Esophagus muscularis mucosa (tissue), 4 donors: ENCODE measurements around the gene TAF10.

ENCODE experiments used
- EP300 ChIP-seq: sonication (generic); formaldehyde crosslinking; IDR thresholded peaks from one replicate; pipeline ENCODE4 v1.6.1; 2017; ENCODE audit warnings: antibody characterized with exemption
- POLR2A ChIP-seq: fragments of 450-650 bp; IDR thresholded peaks from one replicate; pipeline ENCODE4 v1.6.1; 2017; ENCODE audit warnings: antibody characterized with exemption, moderate library complexity, mild to moderate bottlenecking, low read depth
- POLR2AphosphoS5 ChIP-seq, 2 donors: sonication (generic); formaldehyde crosslinking; IDR thresholded peaks; one replicate each; pipeline ENCODE4 v1.6.1; 2017; ENCODE audit warnings: antibody characterized with exemption in 2 of 2
- TF ChIP-seq, protein P1 (sequence below), 3 experiments: fragments of 200-600 bp in 2 of 3; fragments of 450-650 bp in 1 of 3; sonication (generic) in 2 of 3; IDR thresholded peaks; one replicate each; pipeline ENCODE4 v1.5.1; 2017 to 2019; ENCODE audit warnings: antibody characterized with exemption in 3 of 3, mild to moderate bottlenecking in 2 of 3, moderate library complexity in 1 of 3

GRCh38 chr11:6612213-6613041 lies at the start of gene TAF10:
- TF ChIP-seq, protein P1, sequence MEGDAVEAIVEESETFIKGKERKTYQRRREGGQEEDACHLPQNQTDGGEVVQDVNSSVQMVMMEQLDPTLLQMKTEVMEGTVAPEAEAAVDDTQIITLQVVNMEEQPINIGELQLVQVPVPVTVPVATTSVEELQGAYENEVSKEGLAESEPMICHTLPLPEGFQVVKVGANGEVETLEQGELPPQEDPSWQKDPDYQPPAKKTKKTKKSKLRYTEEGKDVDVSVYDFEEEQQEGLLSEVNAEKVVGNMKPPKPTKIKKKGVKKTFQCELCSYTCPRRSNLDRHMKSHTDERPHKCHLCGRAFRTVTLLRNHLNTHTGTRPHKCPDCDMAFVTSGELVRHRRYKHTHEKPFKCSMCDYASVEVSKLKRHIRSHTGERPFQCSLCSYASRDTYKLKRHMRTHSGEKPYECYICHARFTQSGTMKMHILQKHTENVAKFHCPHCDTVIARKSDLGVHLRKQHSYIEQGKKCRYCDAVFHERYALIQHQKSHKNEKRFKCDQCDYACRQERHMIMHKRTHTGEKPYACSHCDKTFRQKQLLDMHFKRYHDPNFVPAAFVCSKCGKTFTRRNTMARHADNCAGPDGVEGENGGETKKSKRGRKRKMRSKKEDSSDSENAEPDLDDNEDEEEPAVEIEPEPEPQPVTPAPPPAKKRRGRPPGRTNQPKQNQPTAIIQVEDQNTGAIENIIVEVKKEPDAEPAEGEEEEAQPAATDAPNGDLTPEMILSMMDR (IDR thresholded peaks at IDR 0.05): peak; percentile 24 to 54 (median 52)
- TF ChIP-seq POLR2A (peak; percentile 82), EP300 (no peak), POLR2AphosphoS5 (IDR thresholded peaks at IDR 0.05) (peak in 1 of 2 donors; percentile 98)
